NCI-H146 (cell line): ENCODE data around the gene ARVCF.

Source experiments
- DNase-seq: peaks from one replicate; lab custom pipeline; 2025; lab: John Stamatoyannopoulos, UW

The ARVCF gene

DNA sequence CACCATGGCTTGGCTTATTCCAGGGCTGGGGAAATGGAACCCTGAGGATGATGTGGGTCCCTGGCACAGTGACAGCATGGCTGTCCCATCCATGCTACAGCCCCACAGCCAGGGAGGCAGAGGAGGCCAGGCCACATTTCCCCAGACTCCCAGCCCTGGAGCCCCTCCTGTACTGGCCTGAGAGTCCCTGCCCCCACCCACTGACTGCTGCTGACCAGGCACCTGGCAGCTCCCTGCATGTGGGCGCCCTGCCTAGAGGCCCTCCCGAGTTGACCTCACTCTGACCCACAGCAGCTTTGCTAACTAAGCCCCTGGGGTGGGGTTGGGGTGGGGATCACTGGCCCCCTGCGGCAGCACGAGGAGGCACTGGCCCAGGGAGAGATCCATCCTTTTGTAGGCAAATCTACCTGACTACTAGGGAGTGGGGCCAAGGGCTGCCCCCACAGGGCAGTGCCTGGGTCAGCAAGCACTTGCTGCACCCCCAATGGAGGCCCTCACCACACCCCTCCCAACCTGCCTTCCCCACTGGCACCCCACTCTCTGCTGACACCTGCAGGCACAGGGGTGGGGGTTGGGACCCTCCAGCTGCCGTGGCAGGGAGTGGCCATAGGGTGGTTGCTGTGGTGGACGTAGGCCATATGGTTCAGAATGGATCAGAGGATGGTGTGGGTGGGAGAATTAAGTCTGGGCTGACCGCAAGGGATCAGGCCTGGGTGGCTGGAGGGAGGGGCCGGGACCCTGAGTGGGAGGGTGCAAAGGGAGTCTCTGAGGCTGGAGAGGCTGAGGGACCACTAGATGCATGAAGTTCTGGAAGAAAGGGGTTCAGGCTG is 17.4 kb downstream of the ARVCF start:
- peak; percentile 80 for DNase-seq

DNA sequence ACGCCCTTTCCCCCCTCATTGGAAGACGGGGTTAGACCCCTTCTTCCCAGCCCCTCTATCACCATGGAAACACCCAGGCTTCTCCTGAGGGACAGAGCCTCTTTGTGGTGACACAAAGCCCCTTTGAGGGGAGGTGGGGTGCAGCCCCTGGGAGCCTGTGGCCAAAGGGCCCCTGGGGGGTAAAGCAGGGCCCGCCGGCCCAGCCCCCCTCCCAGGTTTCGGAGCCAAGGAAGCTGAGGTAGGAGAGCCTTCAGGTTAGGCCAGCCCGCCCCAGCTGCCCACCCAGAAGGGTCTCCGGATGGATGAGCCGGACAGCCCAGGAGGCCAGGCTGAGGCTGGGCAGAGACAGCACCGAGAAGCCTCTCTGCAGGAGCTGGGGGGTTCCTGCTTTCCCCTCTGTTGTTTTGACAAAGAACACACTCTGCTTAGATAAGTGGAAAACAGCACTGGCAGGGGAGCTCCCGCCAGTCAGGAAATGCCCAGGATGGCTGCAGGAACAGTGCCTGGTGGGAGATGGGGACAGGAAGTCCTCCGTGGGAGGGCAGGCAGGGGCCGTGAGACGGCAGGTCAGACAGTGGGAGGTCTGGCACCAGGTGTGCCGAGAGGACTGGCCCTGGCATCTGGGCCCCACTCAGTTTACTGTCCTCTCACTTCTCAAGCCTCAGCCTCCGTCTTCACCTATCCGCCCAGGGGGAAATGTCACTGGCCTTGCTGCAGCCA is 18.2 kb downstream of the ARVCF start:
- DNase-seq: peak; percentile 59

DNA sequence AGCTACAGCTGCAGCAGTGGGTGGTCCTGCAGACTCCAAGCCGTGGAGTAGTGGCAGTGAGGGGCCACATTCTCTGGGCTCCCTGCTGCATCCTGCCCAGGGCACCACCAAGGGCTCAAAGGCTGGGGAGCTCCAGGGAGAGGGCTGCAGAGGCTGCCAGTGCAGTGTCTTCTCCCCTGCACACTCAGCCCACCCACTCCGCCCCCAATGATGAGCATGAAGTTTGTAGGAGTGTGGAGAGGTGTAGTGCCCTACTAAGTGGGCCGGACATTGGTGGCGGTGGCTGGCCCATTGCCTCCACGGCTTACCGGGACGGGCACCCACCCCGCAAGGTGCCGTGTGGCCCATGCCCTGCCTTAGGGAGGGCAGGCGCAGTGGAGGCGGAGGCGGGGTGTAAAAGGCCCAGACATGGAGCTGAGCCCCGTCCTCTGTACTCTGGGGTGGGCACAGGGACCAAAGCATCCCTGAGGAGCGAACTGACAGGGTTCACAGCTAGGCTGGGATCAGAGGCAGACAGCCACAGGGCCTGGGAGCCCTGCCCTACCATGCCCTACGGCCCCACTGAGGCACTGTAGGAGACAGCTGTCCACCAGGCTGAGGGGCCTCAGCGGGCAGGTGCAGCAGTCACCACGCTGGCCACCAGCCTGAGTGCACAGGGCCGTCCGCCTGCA is 18.9 kb downstream of the ARVCF start:
- DNase-seq: no peak

DNA sequence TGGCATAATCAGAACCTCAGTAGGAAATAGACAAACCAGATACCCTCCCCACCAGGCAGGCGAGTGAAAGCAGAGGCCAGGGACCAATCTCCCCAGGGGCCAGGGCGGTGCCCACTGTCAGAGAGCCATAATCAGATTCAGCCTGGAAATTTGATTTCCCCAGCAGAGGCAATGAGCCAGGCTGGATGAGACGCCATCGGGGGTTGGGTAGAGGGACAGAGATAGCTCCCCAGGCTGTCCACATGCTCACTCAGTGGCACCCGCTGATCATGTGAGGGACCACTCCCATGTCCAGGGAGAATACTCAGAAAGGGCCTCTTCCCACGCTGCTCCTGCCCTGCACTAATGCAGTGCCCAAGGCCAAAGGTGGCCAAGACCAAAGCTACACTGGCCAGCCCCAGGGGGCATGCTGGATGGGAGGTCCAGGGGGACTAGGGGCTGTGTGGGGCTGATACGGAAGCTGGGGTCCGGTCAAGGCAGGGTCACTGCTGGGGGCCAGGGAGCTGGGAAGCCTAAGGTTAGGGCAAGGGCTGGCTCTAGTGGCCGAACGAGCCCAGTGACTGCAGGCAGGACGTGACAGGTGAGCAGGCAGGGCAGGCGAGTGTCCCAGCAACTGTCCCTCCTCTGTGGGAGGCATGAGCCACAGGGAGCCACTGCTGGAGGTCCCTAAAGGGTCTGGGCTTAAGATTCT is 19.8 kb downstream of the ARVCF start:
- no peak for DNase-seq

DNA sequence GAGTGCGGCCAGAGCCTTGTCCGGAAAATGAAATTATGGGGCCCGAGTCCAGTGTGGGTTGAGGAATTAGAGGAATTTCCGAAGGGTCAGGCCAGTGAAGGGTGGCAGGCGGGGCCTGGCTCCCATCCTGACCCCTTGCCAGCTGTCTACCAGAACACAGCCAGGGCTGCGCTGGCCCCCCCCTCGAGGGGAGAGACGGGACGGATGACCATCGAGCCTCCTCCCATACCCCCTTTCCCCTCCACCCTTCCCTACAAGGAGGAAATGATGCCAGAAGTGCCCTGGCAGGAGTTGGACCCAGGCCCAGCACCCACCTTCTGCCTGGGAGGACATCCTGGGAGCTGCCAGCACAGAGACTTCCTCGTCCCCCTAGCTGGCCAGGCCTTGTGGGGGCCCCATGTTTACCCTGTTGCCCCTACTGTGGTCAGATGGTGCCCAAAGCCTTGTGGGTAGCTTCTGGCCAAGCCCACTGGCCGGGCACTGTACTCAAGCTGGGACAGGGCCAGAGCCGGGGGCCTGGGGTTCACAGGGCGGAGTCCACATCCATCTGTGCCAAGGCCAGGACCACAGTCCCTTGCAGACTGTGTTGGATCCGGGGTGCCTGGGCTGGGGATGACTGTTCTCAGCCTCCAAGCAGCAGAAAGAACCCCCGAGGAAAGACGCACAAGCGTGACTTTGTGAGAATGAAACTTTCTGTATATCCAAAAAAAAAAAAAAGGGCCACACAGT is 20.8 kb downstream of the ARVCF start:
- no peak for DNase-seq

DNA sequence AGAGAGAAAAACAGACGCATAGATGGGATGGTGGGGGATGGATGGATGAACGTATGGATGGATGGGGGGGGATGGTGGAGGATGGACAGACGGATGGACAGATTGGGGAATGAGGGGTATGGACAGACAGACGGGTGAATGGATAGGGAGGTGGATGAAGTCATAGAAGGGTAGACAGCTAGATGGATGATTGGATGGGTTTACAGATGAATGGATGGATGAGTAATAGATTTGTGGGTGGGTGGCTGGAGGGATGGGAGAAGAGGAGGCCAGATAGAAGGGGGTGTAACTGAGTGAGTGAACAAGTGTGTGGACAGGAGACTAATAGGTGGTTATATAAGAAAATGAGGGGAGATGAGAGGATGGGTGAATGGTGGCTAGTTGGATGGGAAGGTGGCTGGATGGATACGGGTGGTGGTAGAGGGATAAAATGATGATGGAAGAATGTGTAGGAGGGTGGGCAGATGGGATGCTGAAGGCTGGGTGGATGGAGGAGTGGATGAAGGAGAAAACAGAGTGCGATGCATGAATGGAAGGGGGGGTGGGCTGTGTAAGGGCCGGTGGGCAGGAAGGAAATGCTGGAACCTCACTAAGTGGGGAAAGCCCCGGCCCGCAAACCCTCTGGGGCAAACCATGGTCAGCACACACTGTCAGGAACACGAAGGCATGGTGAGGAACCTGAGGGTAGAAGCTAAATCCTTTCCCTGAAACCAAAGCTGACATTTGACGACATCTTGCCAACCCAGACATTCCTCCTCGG is 21.6 kb downstream of the ARVCF start:
- DNase-seq: no peak

DNA sequence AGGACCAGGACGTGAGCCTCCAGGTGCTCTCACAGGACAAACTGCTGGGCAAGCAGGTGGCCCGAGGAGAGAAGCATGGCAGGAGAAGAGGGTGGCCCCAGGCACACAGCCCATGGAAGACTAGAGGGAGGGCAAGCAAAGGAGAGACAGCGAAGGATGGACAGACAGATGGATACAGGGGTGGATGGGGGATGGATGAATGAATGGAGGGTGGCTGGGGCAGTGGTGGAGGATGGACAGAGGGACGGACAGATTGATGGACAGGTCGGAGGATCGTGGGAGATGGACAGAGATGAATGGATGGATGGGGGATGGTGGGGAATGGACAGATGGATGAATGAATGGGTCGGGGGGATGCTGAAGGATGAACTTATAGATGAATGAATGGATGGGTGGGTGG is 22.7 kb downstream of the ARVCF start:
- no peak for DNase-seq

DNA sequence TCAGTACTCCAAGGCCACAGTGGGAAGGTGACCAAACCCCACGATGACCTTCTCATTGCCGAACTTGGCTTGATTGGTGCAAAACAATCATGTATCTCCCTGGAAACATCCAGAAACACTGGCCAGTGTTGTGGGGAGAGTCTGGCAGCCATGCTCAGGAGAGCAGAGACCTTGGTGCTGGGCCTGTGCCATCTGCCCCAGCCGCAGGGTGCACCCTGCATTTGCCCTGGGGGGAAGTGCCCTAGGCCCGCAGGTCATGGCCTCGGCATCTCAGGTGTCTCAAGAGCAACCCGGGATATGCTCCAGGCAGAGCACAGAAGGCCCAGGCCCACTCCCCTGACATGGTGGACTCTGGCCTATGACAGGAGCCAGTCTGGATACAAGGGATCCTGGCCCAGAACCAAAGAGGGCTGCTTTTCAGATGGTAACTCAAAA is 23.7 kb downstream of the ARVCF start:
- no peak for DNase-seq

DNA sequence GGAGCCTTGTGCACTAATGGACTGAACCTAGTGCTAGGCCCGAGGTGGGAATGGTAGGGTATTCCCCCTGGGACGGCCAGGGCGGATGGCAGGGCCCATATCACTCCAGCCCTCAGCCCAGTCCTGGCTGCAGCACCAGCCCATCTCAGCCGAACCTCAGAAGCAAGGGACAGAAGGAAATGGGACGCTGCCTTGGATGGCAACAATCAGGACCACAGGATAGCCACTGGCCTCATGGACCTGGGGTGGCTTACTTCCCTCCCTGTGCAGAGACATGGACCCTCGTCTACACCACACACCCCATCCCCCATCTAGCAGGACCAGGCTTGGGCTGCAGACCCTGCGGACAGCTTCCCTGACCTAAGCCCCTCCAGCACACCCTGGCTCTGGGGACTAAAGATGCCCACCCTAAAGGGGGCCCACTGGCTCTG is 24.1 kb downstream of the ARVCF start:
- no peak for DNase-seq

DNA sequence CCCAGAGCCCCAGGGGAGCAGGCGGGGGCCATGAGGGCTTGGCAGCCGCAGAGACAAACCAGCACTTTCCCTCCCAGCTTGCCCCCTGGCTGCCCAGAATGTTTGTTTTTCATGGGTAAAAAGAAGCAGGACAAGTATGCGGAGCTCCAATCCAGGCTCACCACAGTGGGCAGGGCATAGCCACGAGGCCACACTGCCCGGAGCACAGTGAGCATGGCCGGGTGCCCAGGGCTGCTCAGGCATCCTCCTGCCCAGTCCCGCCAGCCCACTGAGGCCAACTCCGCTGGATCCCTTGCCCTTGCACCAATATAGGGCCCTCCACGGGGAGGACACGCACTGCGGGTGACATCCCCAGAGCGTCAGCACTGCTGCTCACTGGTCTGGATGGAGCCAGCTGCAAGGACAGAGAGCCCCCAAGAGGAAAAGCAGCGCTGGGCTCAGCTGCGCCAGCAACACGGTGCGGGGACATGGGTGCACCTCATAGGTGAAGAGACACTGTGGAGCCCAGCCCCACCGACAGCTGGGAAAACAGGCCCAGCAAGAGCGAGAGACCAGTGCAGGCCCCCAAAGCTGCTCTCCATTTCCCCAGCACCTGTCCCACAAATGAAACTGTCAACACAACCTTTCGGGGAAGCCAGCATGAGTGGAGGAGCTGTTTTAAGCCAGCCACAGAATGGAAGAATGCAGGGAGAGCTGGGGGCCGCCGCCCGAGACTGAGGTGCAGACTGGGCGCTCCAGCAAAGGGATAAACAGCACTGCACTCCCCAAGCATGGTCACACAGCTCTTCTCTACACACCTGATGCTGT is 24.8 kb downstream of the ARVCF start:
- DNase-seq: no peak

DNA sequence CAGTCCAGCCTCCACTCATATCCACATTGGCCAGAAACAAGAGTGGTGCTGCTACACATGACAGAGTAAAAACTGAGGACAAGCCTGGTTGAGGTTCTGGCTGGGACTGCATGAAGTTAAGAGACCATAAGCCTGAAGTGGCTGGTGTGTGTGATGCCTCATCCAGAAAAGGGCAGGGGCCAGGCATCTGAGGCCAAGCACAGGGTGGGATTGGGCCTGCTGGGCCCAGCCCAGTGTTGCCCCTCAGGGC is 25.3 kb downstream of the ARVCF start:
- no peak for DNase-seq

DNA sequence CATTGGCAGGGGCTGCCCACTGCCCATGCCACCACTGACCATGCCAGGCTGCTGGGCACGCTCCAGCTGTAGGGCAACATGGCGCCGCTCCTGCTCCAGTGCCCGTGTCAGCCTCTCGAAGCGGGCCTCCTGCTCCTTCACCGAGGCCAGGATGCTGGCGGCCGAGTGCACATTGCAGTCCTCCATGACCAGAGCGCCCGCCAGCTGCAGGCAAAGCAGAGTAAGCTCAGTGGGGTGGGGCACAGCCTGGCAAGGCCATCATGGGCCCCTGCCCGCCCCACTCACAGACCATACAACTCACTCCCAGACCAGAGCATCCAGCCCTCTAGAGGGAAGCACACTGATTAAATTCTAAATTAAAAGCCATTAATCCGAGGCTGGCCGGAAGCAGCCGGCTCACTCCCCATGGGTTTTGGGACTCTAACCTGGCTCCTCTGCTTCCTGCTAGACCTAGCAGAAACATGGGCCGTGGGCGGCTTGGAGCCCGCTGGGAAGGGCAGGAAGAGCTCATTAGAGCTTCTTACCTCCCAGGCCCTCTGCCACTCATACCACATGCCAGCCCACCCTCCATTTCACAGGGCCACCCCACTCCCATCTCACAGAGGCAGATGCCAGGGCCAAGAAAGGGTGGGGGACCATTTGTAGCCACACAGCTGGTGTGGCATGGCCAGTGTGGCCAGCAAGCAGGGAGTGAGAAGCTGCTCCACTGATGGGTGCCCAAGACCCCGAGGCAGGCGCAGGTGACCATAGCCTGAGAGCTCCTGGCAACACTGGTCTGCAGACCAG is 25.8 kb downstream of the ARVCF start:
- DNase-seq: no peak

DNA sequence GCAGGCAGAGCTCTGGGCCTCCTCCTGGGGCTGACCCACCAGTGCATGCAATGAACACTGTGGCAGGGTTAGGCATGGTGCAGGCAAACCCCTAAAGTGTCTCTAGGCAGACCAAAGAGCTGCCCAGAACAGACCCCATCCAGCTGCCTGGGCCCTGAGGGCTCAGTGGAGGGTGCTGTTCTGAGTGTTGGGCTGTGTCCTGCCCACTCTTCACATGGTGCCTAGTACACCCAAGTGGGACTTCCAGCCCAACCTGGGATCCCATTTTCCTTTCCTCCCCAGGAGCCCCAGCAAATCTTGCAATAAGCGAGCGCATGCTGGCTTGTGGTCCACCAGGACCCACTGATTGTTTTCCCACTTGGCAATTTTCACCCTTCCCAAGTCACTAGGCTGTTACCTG is 26.4 kb downstream of the ARVCF start:
- no peak for DNase-seq

DNA sequence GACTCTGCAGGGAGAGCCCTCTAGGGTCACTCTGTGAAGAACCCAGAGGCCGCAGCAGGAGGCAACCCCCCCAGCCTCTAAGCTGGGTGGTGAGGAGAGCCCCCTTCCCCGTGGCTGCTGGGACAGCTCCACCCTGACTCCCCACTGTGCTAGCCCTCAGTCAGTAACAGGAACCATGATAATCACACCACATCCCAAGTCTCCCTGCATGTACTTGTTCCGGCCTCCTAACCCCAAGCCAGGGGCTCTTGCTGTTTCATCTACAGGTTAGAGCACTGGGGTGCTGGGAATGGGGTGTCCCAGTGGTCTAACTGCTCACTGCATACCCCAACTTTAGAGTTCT is 26.9 kb downstream of the ARVCF start:
- no peak for DNase-seq

DNA sequence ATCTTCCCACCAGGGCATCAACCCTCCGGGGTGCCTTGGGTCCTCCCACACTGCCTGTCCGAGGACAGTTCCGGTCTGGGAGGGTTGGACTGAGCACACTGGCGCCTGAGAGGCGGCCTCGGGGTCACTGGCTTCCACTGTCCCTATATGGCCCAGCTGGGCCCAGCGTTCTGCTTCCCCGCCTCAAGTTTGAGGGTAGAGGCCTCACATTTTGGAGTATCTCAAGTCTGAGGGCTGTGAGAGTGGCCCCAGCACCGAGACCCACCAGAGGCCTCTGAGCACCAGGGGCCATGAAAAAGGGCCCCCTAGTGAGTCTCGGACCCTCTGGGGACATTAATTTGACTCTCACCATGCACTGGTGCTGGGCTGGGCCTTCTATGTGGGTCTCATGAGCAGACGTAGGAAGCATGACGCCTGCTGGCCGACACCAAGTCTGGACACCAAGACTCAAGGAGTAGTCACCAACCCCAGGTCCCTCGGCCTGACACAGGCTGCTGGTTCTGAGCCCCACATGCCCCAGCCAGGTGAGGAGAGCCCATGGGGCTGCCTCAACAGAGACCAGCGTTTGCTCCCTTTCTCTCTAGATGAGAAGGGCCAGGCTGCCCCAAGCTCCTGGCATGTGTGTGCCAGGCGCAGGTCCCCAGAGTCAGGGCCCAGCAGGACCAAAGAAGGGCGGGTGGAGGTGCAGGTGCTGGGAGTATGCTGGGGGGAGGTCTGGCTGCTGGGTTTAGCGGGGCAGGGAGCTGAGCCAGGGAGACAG is 27.5 kb downstream of the ARVCF start:
- DNase-seq: no peak

DNA sequence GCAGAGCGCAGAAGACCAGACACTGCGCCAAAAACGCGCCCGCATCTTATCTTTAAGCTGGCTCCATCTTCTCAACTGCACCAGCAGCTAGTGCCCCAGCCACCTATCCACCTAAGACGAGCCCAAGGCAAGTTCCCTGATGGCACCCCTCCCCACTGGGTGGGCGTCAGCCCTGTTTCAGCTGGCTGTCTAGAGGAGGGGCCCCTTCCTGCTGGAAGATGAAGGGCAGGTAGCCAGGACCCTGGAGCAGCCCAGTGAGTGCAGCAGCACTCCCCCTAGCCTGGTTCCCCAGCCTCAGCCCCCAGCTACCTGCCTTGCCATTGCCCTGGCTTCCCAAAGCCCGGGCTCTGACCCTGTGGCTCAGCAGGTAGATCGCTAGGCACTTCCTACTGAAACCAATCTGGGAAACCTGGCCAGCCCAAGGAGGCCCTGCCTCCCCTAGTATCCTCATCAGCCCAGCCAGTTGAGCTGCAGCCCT is 28.3 kb downstream of the ARVCF start:
- DNase-seq: no peak

DNA sequence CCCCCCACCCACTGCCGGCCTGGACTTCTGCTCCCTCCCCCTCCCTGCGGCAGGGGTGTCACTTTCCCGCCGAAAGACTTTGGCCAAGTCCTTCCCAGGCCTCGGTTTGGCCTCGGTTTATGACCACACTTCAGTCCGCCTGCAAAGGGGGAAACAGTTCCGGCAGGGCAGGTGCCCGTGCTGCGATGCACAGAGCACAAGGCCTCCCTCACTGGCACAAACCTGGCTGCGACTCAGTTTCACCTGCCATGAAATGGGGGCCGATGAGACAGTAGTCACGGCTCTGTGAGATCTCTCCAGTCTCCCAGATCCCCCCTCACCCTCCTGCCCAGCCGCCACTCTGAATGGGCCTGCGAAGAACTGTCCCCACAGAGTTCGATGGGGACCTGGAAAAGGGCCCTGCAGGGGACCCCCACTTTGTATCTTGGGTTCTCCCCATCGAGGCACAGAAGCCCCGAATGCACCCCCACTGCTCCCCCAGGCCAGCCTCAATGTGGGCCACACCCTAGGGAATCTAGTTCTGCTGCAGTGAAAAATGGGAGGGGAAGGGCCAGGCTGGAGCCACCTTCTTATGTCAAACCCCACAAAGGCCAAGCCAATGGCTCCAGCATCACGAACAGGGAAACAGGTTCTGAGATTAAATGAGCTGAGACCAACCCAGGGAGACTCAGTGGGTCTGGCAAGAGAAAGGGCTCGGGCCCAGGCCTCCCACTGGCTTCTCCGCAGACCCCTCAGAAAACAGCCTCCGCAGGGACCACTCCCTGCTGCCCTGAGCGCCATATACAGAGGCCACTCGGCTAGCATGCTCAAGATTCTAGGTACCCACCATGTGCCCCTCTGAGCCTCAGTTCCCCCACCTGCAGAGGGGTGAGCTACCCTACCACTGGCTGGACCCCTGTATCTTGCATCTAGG is 29.0 kb downstream of the ARVCF start:
- no peak for DNase-seq
